HUES6 (cell line): ENCODE data around the gene ASB10.

Source experiments
- H3K27ac ChIP-seq: 2 replicates; pipeline ENCODE4 v1.7.0; 2013; ENCODE audit warnings: low read depth, mild to moderate bottlenecking, low read length, inconsistent platforms
- H3K27me3 ChIP-seq: 2 replicates; pipeline ENCODE4 v1.6.1; 2013; ENCODE audit warnings: low read length; ENCODE audit not compliant: control insufficient read depth, insufficient read depth
- H3K36me3 ChIP-seq: 2 replicates; pipeline ENCODE4 v1.6.1; 2013; ENCODE audit warnings: low read length; ENCODE audit not compliant: control insufficient read depth, insufficient read depth
- H3K4me1 ChIP-seq: 2 replicates; pipeline ENCODE4 v1.6.1; 2013; ENCODE audit warnings: low read length; ENCODE audit not compliant: control insufficient read depth, insufficient read depth
- H3K4me3 ChIP-seq: 2 replicates; pipeline ENCODE4 v1.5.1; 2013; ENCODE audit warnings: low read depth, low read length
- H3K9ac ChIP-seq: one replicate; pipeline ENCODE4 v1.6.1; 2013; ENCODE audit warnings: mild to moderate bottlenecking, low read length
- H3K9me3 ChIP-seq: 2 replicates; pipeline ENCODE4 v1.6.1; 2013; ENCODE audit warnings: low read depth, low read length; ENCODE audit not compliant: control insufficient read depth, insufficient read depth

ASB10 gene

GRCh38 chr7:151140826-151141225 is 46.2 kb downstream of the ASB10 start:
- Histone ChIP-seq H3K27ac (no peak overlapping the region), H3K9me3 (no peaks in the 10 kb centered on the region), H3K36me3 (peaks cover 55% of the 10 kb centered on the region), H3K9ac (no peak overlapping the region), H3K4me3 (no peak overlapping the region), H3K4me1 (peaks cover 34% of the 10 kb centered on the region), H3K27me3 (peaks cover 38% of the 10 kb centered on the region)

- Histone ChIP-seq H3K9me3 (no peaks in the 10 kb centered on the region), H3K4me3 (no peak overlapping the region), H3K9ac (no peak overlapping the region), H3K27ac (no peak overlapping the region), H3K27me3 (peaks cover 38% of the 10 kb centered on the region), H3K4me1 (peaks cover 34% of the 10 kb centered on the region), H3K36me3 (peaks cover 57% of the 10 kb centered on the region)
Measured at GRCh38 chr7:151139791-151140190, 47.3 kb downstream of the ASB10 start.

- peaks cover 60% of the 10 kb centered on the region for H3K36me3 ChIP-seq
- H3K9me3 ChIP-seq = no peaks in the 10 kb centered on the region
- H3K27ac ChIP-seq = no peak overlapping the region
- H3K4me1 ChIP-seq = peaks cover 34% of the 10 kb centered on the region
- H3K4me3 ChIP-seq = no peak overlapping the region; the same call in 1 of the 2 replicates
- peaks cover 38% of the 10 kb centered on the region for H3K27me3 ChIP-seq
- no peak overlapping the region for H3K9ac ChIP-seq
Measured at GRCh38 chr7:151139071-151139790, 47.8 kb downstream of the ASB10 start.

- H3K36me3 ChIP-seq = peaks cover 59% of the 10 kb centered on the region
Measured at GRCh38 chr7:151138153-151138851, 48.7 kb downstream of the ASB10 start.

GRCh38 chr7:151137791-151138152 is 49.3 kb downstream of the ASB10 start:
- no peak overlapping the region; the same call in 1 of the 2 replicates for H3K4me3 ChIP-seq
- no peak overlapping the region for H3K9ac ChIP-seq
- H3K4me1 ChIP-seq = peaks cover 34% of the 10 kb centered on the region
- peaks cover 58% of the 10 kb centered on the region for H3K36me3 ChIP-seq
- peaks cover 38% of the 10 kb centered on the region for H3K27me3 ChIP-seq
- H3K27ac ChIP-seq = no peak overlapping the region
- H3K9me3 ChIP-seq = no peaks in the 10 kb centered on the region

More at GRCh38 chr7:151138153-151138851, 48.7 kb downstream of the ASB10 start:
- H3K4me1 ChIP-seq = peaks cover 34% of the 10 kb centered on the region
- H3K27ac ChIP-seq = no peak overlapping the region
- peak overlapping the region; percentile 19 for H3K4me3 ChIP-seq
- H3K9me3 ChIP-seq = no peaks in the 10 kb centered on the region
- H3K27me3 ChIP-seq = peaks cover 38% of the 10 kb centered on the region
- no peak overlapping the region for H3K9ac ChIP-seq

- Histone ChIP-seq H3K9me3 (no peaks in the 10 kb centered on the region), H3K4me1 (peaks cover 34% of the 10 kb centered on the region), H3K4me3 (no peak overlapping the region), H3K27ac (no peak overlapping the region), H3K27me3 (peaks cover 38% of the 10 kb centered on the region), H3K36me3 (peaks cover 59% of the 10 kb centered on the region), H3K9ac (no peak overlapping the region)
Measured at GRCh38 chr7:151137076-151137675, 49.9 kb downstream of the ASB10 start.

- H3K9ac ChIP-seq = no peak overlapping the region
- no peak overlapping the region for H3K4me3 ChIP-seq
- peaks cover 59% of the 10 kb centered on the region for H3K36me3 ChIP-seq
- no peaks in the 10 kb centered on the region for H3K9me3 ChIP-seq
- H3K27ac ChIP-seq = no peak overlapping the region
- peaks cover 38% of the 10 kb centered on the region for H3K27me3 ChIP-seq
- peaks cover 34% of the 10 kb centered on the region for H3K4me1 ChIP-seq
Measured at GRCh38 chr7:151135866-151136843, 50.9 kb downstream of the ASB10 start.

GRCh38 chr7:151135525-151135845 is 51.6 kb downstream of the ASB10 start:
- H3K9me3 ChIP-seq = no peaks in the 10 kb centered on the region
- H3K36me3 ChIP-seq = peaks cover 59% of the 10 kb centered on the region
- H3K4me1 ChIP-seq = peaks cover 34% of the 10 kb centered on the region
- H3K27me3 ChIP-seq = peaks cover 38% of the 10 kb centered on the region
- no peak overlapping the region for H3K27ac ChIP-seq
- H3K4me3 ChIP-seq = no peak overlapping the region
- H3K9ac ChIP-seq = no peak overlapping the region

GRCh38 chr7:151134743-151135524 is 52.1 kb downstream of the ASB10 start:
- no peak overlapping the region for H3K27ac ChIP-seq
- peaks cover 34% of the 10 kb centered on the region for H3K4me1 ChIP-seq
- no peaks in the 10 kb centered on the region for H3K9me3 ChIP-seq
- H3K4me3 ChIP-seq = no peak overlapping the region
- no peak overlapping the region for H3K9ac ChIP-seq
- H3K27me3 ChIP-seq = peaks cover 34% of the 10 kb centered on the region
- peaks cover 61% of the 10 kb centered on the region for H3K36me3 ChIP-seq
